ENCODE measurements around the gene CDC25A. TPM values are rescaled to one million over a fixed set of nuclear protein-coding genes. Genes with fewer than 3 reads are reported as not detected.
"Not testable (repeated sequence)": the region's sequence is repeated elsewhere in the genome, so short reads cannot be mapped to it uniquely, and the experiment has no call there.

Gene CDC25A
- total RNA-seq, 2 donors from 2014 or later: 40.4 to 50.9 TPM

DNA sequence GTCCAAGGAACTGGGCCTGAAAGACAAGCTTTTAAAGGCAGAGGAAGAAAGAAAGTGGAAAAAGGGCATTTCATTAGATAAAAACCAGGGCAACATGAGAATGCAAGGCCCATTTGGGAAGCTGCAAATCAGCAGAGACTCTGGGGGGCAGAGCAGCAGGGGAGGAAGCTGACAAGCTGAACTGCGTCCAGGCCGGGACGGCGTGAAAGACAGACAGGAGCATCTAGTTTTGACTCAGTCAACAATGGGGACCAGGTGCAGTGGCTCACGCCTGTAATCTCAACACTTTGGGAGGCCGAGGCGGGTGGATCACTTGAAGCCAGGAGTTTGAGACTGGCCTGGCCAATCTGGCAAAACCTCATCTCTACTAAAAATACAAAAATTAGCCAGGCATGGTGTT is 69.9 kb downstream of the CDC25A start:
- 48 to 55% methylated on average over 2 to 7 of the region's 7 CpGs for WGBS, 2 experiments (ENCODE audit: insufficient coverage in 1 of 2, insufficient read length in 1 of 2)
- Mint-ChIP-seq H3K27ac (peak overlapping the region; percentile 69), H3K4me1 (peaks cover 27% of the 10 kb centered on the region), H3K4me3 (no peak overlapping the region), H3K36me3 (ENCODE audit: low read depth) (no peaks in the 10 kb centered on the region), H3K27me3 (ENCODE audit: insufficient read depth) (peaks cover 10% of the 10 kb centered on the region), H3K9me3 (no peaks in the 10 kb centered on the region)
- H3K9ac ChIP-seq (ENCODE audit: extremely low read depth, low read length, poor library complexity, severe bottlenecking): peak overlapping the region; percentile 44
- H3K4me3 ChIP-seq (ENCODE audit: low read length): no peak overlapping the region
- no peaks in the 10 kb centered on the region for H3K27me3 ChIP-seq (ENCODE audit: control insufficient read depth, insufficient read depth, low read length, poor library complexity, severe bottlenecking)
- TF ChIP-seq, protein P1, sequence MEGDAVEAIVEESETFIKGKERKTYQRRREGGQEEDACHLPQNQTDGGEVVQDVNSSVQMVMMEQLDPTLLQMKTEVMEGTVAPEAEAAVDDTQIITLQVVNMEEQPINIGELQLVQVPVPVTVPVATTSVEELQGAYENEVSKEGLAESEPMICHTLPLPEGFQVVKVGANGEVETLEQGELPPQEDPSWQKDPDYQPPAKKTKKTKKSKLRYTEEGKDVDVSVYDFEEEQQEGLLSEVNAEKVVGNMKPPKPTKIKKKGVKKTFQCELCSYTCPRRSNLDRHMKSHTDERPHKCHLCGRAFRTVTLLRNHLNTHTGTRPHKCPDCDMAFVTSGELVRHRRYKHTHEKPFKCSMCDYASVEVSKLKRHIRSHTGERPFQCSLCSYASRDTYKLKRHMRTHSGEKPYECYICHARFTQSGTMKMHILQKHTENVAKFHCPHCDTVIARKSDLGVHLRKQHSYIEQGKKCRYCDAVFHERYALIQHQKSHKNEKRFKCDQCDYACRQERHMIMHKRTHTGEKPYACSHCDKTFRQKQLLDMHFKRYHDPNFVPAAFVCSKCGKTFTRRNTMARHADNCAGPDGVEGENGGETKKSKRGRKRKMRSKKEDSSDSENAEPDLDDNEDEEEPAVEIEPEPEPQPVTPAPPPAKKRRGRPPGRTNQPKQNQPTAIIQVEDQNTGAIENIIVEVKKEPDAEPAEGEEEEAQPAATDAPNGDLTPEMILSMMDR (conservative IDR thresholded peaks at IDR 0.05): no peak
- H3K27ac ChIP-seq (ENCODE audit: low read depth, low read length): peak overlapping the region; percentile 45
- DNase-seq: peak; percentile 77
- H3K36me3 ChIP-seq (ENCODE audit: control insufficient read depth, insufficient read depth, low read length): no peaks in the 10 kb centered on the region
- H3K9me3 ChIP-seq (ENCODE audit: control insufficient read depth, low read length): no peaks in the 10 kb centered on the region
- no peaks in the 10 kb centered on the region for H3K4me1 ChIP-seq (ENCODE audit: control insufficient read depth, insufficient read depth, low read length)

DNA sequence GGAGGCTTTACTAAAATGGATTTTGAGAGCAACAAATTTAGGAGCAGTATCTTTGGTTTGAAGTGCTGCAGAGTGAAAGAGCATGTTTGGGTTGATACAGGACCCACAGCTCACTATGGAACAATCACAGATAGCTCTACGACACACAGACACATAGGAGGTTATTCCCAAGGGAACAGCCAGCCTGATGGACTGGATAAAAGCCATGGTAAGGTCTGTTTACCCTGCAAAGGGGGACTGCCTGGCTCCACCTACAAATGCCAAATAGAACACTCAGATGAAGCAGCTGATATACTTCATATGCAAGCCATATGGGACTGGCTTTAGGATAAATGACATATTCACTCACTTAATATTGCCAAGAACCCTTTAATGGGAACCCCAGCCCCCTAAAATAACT is 75.4 kb downstream of the CDC25A start:
- Mint-ChIP-seq H3K4me1 (peaks cover 7% of the 10 kb centered on the region), H3K27me3 (ENCODE audit: insufficient read depth) (no peaks in the 10 kb centered on the region), H3K36me3 (ENCODE audit: low read depth) (no peaks in the 10 kb centered on the region), H3K9me3 (peaks cover 8% of the 10 kb centered on the region), H3K4me3 (no peak overlapping the region), H3K27ac (no peak overlapping the region)
- TF ChIP-seq, protein P1 (conservative IDR thresholded peaks at IDR 0.05): no peak
- no peaks in the 10 kb centered on the region for H3K4me1 ChIP-seq (ENCODE audit: control insufficient read depth, insufficient read depth, low read length)
- DNase-seq: no peak
- H3K27ac ChIP-seq (ENCODE audit: low read depth, low read length): no peak overlapping the region
- 94% methylated on average over 1 of the region's 1 CpG; no CpG with 5 or more reads in 1 of the 2 experiments for WGBS, 2 experiments (ENCODE audit: insufficient coverage in 1 of 2, insufficient read length in 1 of 2)
- H3K27me3 ChIP-seq (ENCODE audit: control insufficient read depth, insufficient read depth, low read length, poor library complexity, severe bottlenecking): no peaks in the 10 kb centered on the region
- H3K9ac ChIP-seq (ENCODE audit: extremely low read depth, low read length, poor library complexity, severe bottlenecking): no peak overlapping the region
- no peak overlapping the region for H3K4me3 ChIP-seq (ENCODE audit: low read length)
- no peaks in the 10 kb centered on the region for H3K36me3 ChIP-seq (ENCODE audit: control insufficient read depth, insufficient read depth, low read length)
- peaks cover 20% of the 10 kb centered on the region for H3K9me3 ChIP-seq (ENCODE audit: control insufficient read depth, low read length)

DNA sequence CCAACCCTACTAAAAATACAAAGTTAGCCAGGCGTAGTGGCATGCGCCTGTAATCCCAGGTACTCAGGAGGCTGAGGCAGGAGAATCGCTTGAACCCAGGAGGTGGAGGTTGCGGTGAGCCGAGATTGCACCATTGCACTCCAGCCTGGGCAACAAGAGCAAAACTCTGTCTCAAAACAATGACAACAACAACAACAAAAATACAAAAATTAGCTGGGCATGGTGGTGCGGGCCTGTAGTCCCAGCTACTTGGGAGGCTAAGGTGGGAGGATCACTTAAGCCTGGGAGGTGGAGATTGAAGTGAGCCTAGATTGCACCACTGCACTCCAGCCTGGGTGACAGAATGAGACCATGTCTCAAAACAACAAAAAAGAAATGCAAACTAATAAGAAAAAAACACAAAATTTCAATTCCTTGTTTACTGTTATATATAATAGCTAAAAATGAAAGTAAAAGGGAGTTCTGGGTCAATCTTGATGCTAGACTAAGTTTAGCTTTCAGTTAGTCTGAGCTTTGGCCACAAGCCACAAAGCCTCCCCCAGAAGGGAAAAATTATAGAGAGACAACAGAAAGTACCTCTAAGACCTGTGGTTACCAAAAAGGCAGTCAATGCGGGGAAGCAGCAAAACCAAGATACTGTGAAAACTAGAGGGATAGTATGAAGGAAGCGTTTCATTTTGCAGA is 76.0 kb downstream of the CDC25A start:
- H3K27ac ChIP-seq (ENCODE audit: low read depth, low read length); H3K27me3 Mint-ChIP-seq (ENCODE audit: insufficient read depth); H3K4me1 Mint-ChIP-seq; H3K4me3 ChIP-seq (ENCODE audit: low read length); H3K4me3 Mint-ChIP-seq; H3K36me3 ChIP-seq (ENCODE audit: control insufficient read depth, insufficient read depth, low read length); H3K36me3 Mint-ChIP-seq (ENCODE audit: low read depth); H3K9ac ChIP-seq (ENCODE audit: extremely low read depth, low read length, poor library complexity, severe bottlenecking); H3K27ac Mint-ChIP-seq; H3K4me1 ChIP-seq (ENCODE audit: control insufficient read depth, insufficient read depth, low read length); H3K27me3 ChIP-seq (ENCODE audit: control insufficient read depth, insufficient read depth, low read length, poor library complexity, severe bottlenecking); H3K9me3 Mint-ChIP-seq; DNase-seq: not testable (repeated sequence)
- H3K9me3 ChIP-seq (ENCODE audit: control insufficient read depth, low read length): peaks cover 20% of the 10 kb centered on the region
- 67 to 84% methylated on average over 3 to 8 of the region's 8 CpGs for WGBS, 2 experiments (ENCODE audit: insufficient coverage in 1 of 2, insufficient read length in 1 of 2)
